SU-DHL-6 (cell line): ENCODE results near the gene UBE2D2.

Experiments used
- H2AFZ ChIP-seq: fragments of 200-600 bp; sonication (generic); 2 replicates; pipeline ENCODE4 v1.6.1; 2014; ENCODE audit warnings: low read depth, mild to moderate bottlenecking, moderate library complexity, mixed read lengths, antibody characterized with exemption, low read length; ENCODE audit not compliant: severe bottlenecking
- H3F3A ChIP-seq: fragments of 200-600 bp; shearing (Covaris generic); 2 replicates; pipeline ENCODE4 v1.6.0; 2016; ENCODE audit warnings: antibody characterized with exemption, mild to moderate bottlenecking; ENCODE audit not compliant: insufficient read depth
- H3K27ac ChIP-seq: fragments of 200-600 bp; sonication (generic); 2 replicates; pipeline ENCODE4 v1.5.1; 2016; ENCODE audit warnings: low read depth, mild to moderate bottlenecking, low read length, moderate library complexity, mixed read lengths
- H3K27me3 ChIP-seq: fragments of 200-600 bp; sonication (generic), shearing (Covaris generic); 2 replicates; pipeline ENCODE4 v1.6.0; 2014; ENCODE audit warnings: mild to moderate bottlenecking, low read length
- H3K36me3 ChIP-seq: fragments of 200-600 bp; sonication (generic); 2 replicates; pipeline ENCODE4 v1.6.1; 2014; ENCODE audit warnings: mild to moderate bottlenecking, low read length, mixed read lengths
- H3K4me2 ChIP-seq: fragments of 300-600, 200-600 bp; shearing (Covaris generic), sonication (generic); 2 replicates; pipeline ENCODE4 v1.6.0; 2014; ENCODE audit warnings: low read length, low read depth, mild to moderate bottlenecking; ENCODE audit not compliant: poor library complexity, severe bottlenecking
- H3K4me3 ChIP-seq: fragments of 200-600 bp; sonication (generic); 2 replicates; pipeline ENCODE4 v1.5.1; 2014; ENCODE audit warnings: antibody characterized with exemption, low read length, mild to moderate bottlenecking, mixed read lengths; ENCODE audit not compliant: insufficient read depth, poor library complexity, severe bottlenecking
- H3K79me2 ChIP-seq: fragments of 200-600 bp; sonication (generic); 2 replicates; pipeline ENCODE4 v1.6.1; 2014; ENCODE audit warnings: mild to moderate bottlenecking, low read length, moderate library complexity; ENCODE audit not compliant: insufficient read depth
- H3K9ac ChIP-seq: fragments of 200-600 bp; sonication (generic); 2 replicates; pipeline ENCODE4 v1.7.0; 2014; ENCODE audit warnings: mild to moderate bottlenecking, low read length
- H3K9me2 ChIP-seq: fragments of 200-600 bp; sonication (generic); replicated peaks from 2 replicates; pipeline ENCODE4 v1.6.1; 2014; ENCODE audit warnings: low read length; ENCODE audit not compliant: insufficient read depth
- H3K9me3 ChIP-seq: fragments of 200-600 bp; sonication (generic); 2 replicates; pipeline ENCODE4 v1.6.1; 2014; ENCODE audit warnings: low read length, mixed read lengths; ENCODE audit not compliant: insufficient read depth
- H4K20me1 ChIP-seq: fragments of 200-600 bp; sonication (generic); 2 replicates; pipeline ENCODE4 v1.6.1; 2014; ENCODE audit warnings: low read depth, mild to moderate bottlenecking, antibody characterized with exemption, low read length, moderate library complexity, mixed read lengths
- CTCF ChIP-seq: fragments of 200-600 bp; sonication (generic); IDR thresholded peaks from one replicate; pipeline ENCODE4 v1.5.1; 2017; ENCODE audit warnings: antibody characterized with exemption, mild to moderate bottlenecking, low read length, moderate library complexity; ENCODE audit not compliant: insufficient read depth, poor library complexity, severe bottlenecking
- EZH2phosphoT487 ChIP-seq: fragments of 200-600 bp; sonication (generic), shearing (Covaris generic); conservative IDR thresholded peaks from 2 replicates; pipeline ENCODE4 v1.6.1; 2018; ENCODE audit warnings: mild to moderate bottlenecking, antibody characterized with exemption, low read length, moderate library complexity, mixed read lengths

UBE2D2 gene

DNA sequence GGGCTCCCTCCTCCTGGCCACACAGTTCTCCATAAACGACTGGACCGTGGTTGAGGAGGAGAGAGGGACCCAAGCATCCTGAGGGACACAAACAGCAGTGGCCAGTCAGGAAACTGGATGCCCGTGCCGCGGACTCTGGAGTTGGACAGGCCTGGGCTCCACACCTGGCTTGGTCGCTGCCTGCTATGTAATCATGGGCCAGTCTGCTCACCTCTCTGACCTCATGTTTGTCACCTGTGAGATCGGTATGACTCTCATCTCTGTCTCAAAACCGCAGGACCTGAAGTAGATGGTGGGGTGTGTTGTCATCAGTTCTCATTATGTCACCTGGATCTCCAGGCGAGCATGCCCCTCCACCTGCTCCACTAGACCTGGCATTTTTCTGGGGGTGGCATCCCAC, 101.5 kb downstream of the UBE2D2 start:
- H3K9ac ChIP-seq, result peak overlapping the region; percentile 15; the same call in 1 of the 2 replicates
- H2AFZ ChIP-seq, result no peak overlapping the region
- TF ChIP-seq EZH2phosphoT487 (no peak), CTCF (no peak)
- no peaks in the 10 kb centered on the region for H3K36me3 ChIP-seq
- peaks cover 98% of the 10 kb centered on the region for H3K79me2 ChIP-seq
- H4K20me1 ChIP-seq, result no peaks in the 10 kb centered on the region; the same call in 1 of the 2 replicates
- no peaks in the 10 kb centered on the region for H3K9me2 ChIP-seq
- peak overlapping the region; percentile 5 for H3K4me2 ChIP-seq
- no peak overlapping the region for H3K4me3 ChIP-seq
- no peaks in the 10 kb centered on the region for H3K27me3 ChIP-seq
- H3K9me3 ChIP-seq, result no peaks in the 10 kb centered on the region
- H3F3A ChIP-seq, result peaks cover 24% of the 10 kb centered on the region
- H3K27ac ChIP-seq, result peak overlapping the region; percentile 99

- Histone ChIP-seq H3K4me3 (no peak overlapping the region), H3K27me3 (no peaks in the 10 kb centered on the region), H3K79me2 (peaks cover 98% of the 10 kb centered on the region), H3F3A (peaks cover 28% of the 10 kb centered on the region), H3K4me2 (peak overlapping the region; percentile 15), H3K9me3 (no peaks in the 10 kb centered on the region), H4K20me1 (no peaks in the 10 kb centered on the region), H3K27ac (peak overlapping the region; percentile 99), H2AFZ (no peak overlapping the region), H3K36me3 (no peaks in the 10 kb centered on the region), H3K9ac (peak overlapping the region; percentile 4; the same call in 1 of the 2 replicates), H3K9me2 (no peaks in the 10 kb centered on the region)
- TF ChIP-seq EZH2phosphoT487 (no peak), CTCF (no peak)
Measured at GRCh38 chr5:139663207-139664085, 102.3 kb downstream of the UBE2D2 start.

- Histone ChIP-seq H3K4me2 (peak overlapping the region; percentile 15), H4K20me1 (no peaks in the 10 kb centered on the region), H3F3A (peaks cover 35% of the 10 kb centered on the region)
Measured at GRCh38 chr5:139664086-139664693, 103.1 kb downstream of the UBE2D2 start.

More at GRCh38 chr5:139664086-139664693, 103.1 kb downstream of the UBE2D2 start:
- Histone ChIP-seq H2AFZ (no peak overlapping the region), H3K4me3 (no peak overlapping the region), H3K27me3 (no peaks in the 10 kb centered on the region), H3K79me2 (peaks cover 98% of the 10 kb centered on the region), H3K36me3 (no peaks in the 10 kb centered on the region), H3K9me2 (no peaks in the 10 kb centered on the region), H3K9me3 (no peaks in the 10 kb centered on the region), H3K27ac (peak overlapping the region; percentile 99), H3K9ac (peak overlapping the region; percentile 4; the same call in 1 of the 2 replicates)
- TF ChIP-seq CTCF, result no peak
- no peak for TF ChIP-seq EZH2phosphoT487
